ENCODE data around the gene EREG. TPM values are rescaled to one million over a fixed set of nuclear protein-coding genes. Genes with fewer than 3 reads are reported as not detected.

The EREG gene
- total and polyA plus RNA-seq, 4 donors, result 0.51 TPM; not detected in 3

DNA sequence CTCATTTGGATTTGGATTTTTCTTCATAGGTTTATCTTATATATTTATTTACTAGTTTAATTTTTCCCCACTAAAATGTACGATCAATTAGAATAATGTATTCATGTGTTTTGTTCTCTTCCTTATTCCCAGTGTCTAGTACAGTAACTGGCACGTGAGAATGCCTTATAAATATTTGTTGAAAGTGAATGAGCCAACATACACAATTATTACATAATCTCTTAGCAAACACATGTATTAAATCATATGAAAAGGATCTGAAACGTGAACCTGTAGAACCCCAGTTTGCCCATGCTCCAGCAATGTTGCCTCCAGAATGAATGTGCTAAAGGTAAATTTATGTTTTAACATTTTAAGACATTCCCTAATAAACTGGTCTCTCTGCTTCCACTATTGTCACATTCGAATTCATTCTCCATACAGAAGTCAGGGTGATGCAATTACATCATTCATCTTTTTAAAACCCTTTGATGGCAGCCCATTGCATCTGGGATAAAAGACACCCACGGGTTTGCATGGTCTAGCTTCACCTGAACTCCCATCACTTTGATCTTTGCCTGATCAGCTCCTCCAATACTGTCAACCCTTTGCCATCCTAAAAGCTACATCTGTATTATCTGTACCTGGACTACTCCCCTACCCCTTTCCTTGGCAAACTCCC is 49.3 kb downstream of the EREG start:
- no peak overlapping the region for H3K27ac ChIP-seq (ENCODE audit: low read depth in 1 of 2, low read length in 2 of 2)

GRCh38 chr4:74415602-74416300 is 50.8 kb downstream of the EREG start:
- no peaks in the 10 kb centered on the region for H3K9me3 ChIP-seq (ENCODE audit: control insufficient read depth in 4 of 4, low read length in 3 of 4)
- TF ChIP-seq FOXA1 (IDR thresholded peaks at IDR 0.05) (no peak), FOXA2 (IDR thresholded peaks at IDR 0.05) (no peak), MAX (IDR thresholded peaks at IDR 0.05) (no peak), JUND (IDR thresholded peaks at IDR 0.05) (no peak), RAD21 (IDR thresholded peaks at IDR 0.05) (no peak), GABPA (IDR thresholded peaks at IDR 0.05 in 1 of 2, conservative IDR thresholded peaks at IDR 0.05 in 1 of 2) (no peak), NR2F2 (IDR thresholded peaks at IDR 0.05) (no peak), ATF3 (IDR thresholded peaks at IDR 0.05) (no peak), HNF4G (IDR thresholded peaks at IDR 0.05) (no peak)
- TF ChIP-seq, protein P1, sequence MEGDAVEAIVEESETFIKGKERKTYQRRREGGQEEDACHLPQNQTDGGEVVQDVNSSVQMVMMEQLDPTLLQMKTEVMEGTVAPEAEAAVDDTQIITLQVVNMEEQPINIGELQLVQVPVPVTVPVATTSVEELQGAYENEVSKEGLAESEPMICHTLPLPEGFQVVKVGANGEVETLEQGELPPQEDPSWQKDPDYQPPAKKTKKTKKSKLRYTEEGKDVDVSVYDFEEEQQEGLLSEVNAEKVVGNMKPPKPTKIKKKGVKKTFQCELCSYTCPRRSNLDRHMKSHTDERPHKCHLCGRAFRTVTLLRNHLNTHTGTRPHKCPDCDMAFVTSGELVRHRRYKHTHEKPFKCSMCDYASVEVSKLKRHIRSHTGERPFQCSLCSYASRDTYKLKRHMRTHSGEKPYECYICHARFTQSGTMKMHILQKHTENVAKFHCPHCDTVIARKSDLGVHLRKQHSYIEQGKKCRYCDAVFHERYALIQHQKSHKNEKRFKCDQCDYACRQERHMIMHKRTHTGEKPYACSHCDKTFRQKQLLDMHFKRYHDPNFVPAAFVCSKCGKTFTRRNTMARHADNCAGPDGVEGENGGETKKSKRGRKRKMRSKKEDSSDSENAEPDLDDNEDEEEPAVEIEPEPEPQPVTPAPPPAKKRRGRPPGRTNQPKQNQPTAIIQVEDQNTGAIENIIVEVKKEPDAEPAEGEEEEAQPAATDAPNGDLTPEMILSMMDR (IDR thresholded peaks at IDR 0.05; ENCODE audit: low read depth, low read length, missing input control), result no peak
- H3K27ac ChIP-seq (ENCODE audit: low read depth in 1 of 2, low read length in 2 of 2), result no peak overlapping the region
- H3K4me1 ChIP-seq (ENCODE audit: control insufficient read depth in 4 of 4, insufficient read depth in 4 of 4, low read length in 3 of 4), result no peaks in the 10 kb centered on the region
- no peak for DNase-seq (ENCODE audit: low spot score)
- no peaks in the 10 kb centered on the region for H3K27me3 ChIP-seq (ENCODE audit: control insufficient read depth in 4 of 4, insufficient read depth in 4 of 4, low read length in 3 of 4)
- WGBS, result 71% methylated on average over 3 of the region's 3 CpGs
- H3K4me3 ChIP-seq (ENCODE audit: low read depth in 1 of 3, low read length in 3 of 3), result no peak overlapping the region
- no peaks in the 10 kb centered on the region for H3K36me3 ChIP-seq (ENCODE audit: control insufficient read depth in 4 of 4, insufficient read depth in 3 of 4, low read depth in 1 of 4, low read length in 3 of 4)
- H3K9ac ChIP-seq (ENCODE audit: low read depth in 1 of 2, low read length in 2 of 2), result no peak overlapping the region

More for the DNA sequence above, 49.3 kb downstream of the EREG start:
- WGBS, result 54% methylated on average over 5 of the region's 5 CpGs
- Histone ChIP-seq H3K4me3 (ENCODE audit: low read depth in 1 of 3, low read length in 3 of 3) (no peak overlapping the region), H3K27me3 (ENCODE audit: control insufficient read depth in 4 of 4, insufficient read depth in 4 of 4, low read length in 3 of 4) (no peaks in the 10 kb centered on the region), H3K4me1 (ENCODE audit: control insufficient read depth in 4 of 4, insufficient read depth in 4 of 4, low read length in 3 of 4) (no peaks in the 10 kb centered on the region), H3K36me3 (ENCODE audit: control insufficient read depth in 4 of 4, insufficient read depth in 3 of 4, low read depth in 1 of 4, low read length in 3 of 4) (no peaks in the 10 kb centered on the region), H3K9me3 (ENCODE audit: control insufficient read depth in 4 of 4, low read length in 3 of 4) (no peaks in the 10 kb centered on the region), H3K9ac (ENCODE audit: low read depth in 1 of 2, low read length in 2 of 2) (no peak overlapping the region)
- TF ChIP-seq RXRA (IDR thresholded peaks at IDR 0.05) (no peak), JUND (IDR thresholded peaks at IDR 0.05) (no peak), HNF4G (IDR thresholded peaks at IDR 0.05) (no peak), MAX (IDR thresholded peaks at IDR 0.05) (no peak), ATF3 (IDR thresholded peaks at IDR 0.05) (no peak), GABPA (IDR thresholded peaks at IDR 0.05 in 1 of 2, conservative IDR thresholded peaks at IDR 0.05 in 1 of 2) (no peak), NR2F2 (IDR thresholded peaks at IDR 0.05) (no peak), SP1 (IDR thresholded peaks at IDR 0.05) (no peak), FOXA2 (IDR thresholded peaks at IDR 0.05) (no peak), HNF4A (conservative IDR thresholded peaks at IDR 0.05) (no peak), YY1 (IDR thresholded peaks at IDR 0.05) (no peak), FOXA1 (IDR thresholded peaks at IDR 0.05) (no peak), TAF1 (conservative IDR thresholded peaks at IDR 0.05) (no peak), RAD21 (IDR thresholded peaks at IDR 0.05) (no peak), EGR1 (IDR thresholded peaks at IDR 0.05; ENCODE audit: low read depth in 2 of 2) (no peak)
- TF ChIP-seq, protein P1 (IDR thresholded peaks at IDR 0.05; ENCODE audit: low read depth, low read length, missing input control), result no peak
- TF ChIP-seq, protein P2, sequence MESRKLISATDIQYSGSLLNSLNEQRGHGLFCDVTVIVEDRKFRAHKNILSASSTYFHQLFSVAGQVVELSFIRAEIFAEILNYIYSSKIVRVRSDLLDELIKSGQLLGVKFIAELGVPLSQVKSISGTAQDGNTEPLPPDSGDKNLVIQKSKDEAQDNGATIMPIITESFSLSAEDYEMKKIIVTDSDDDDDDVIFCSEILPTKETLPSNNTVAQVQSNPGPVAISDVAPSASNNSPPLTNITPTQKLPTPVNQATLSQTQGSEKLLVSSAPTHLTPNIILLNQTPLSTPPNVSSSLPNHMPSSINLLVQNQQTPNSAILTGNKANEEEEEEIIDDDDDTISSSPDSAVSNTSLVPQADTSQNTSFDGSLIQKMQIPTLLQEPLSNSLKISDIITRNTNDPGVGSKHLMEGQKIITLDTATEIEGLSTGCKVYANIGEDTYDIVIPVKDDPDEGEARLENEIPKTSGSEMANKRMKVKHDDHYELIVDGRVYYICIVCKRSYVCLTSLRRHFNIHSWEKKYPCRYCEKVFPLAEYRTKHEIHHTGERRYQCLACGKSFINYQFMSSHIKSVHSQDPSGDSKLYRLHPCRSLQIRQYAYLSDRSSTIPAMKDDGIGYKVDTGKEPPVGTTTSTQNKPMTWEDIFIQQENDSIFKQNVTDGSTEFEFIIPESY (IDR thresholded peaks at IDR 0.05), result no peak
- DNase-seq (ENCODE audit: low spot score), result no peak
